Pancreas (tissue), 10 donors: ENCODE results near the gene PIP5K1B. TPM values are rescaled to one million over a fixed set of nuclear protein-coding genes. Genes with fewer than 3 reads are reported as not detected.

Experiments
- ATAC-seq, 4 donors: fragments of 200-7000 bp; cut with Tn5 transposase; one replicate each; pipeline versions ENCODE4 v1.8.0 to v1.9.1; 2020; ENCODE audit warnings: mild to moderate bottlenecking in 4 of 4, moderate library complexity in 4 of 4
- DNase-seq, 6 donors: peaks; one replicate each; pipeline ENCODE4 v3.0.0-alpha.2; 2020
- FAIRE-seq: peaks from 2 replicates; lab custom pipeline; 2012; peaks lifted over from hg19 to GRCh38; lab: Jason Lieb, UNC
- H3K27ac ChIP-seq, 4 donors: fragments of 200-600 bp; sonication (generic); 1 replicate in 3 of 4; 2 replicates in 1 of 4; pipeline versions ENCODE4 v1.5.0 to v1.8.0; 2020
- H3K27me3 ChIP-seq, 4 donors: fragments of 200-600 bp; one replicate each; pipeline ENCODE4 v1.8.0; 2021
- H3K36me3 ChIP-seq, 3 donors: fragments of 200-600 bp; sonication (generic) in 1 of 3; one replicate each; pipeline versions ENCODE4 v1.5.0 to v1.8.0; 2020 to 2021
- H3K4me1 ChIP-seq, 3 donors: fragments of 200-600 bp; one replicate each; pipeline ENCODE4 v1.8.0; 2021
- H3K4me3 ChIP-seq, 4 donors: fragments of 200-600 bp; sonication (generic) in 2 of 4; one replicate each; pipeline versions ENCODE4 v1.5.0 to v1.8.0; 2020 to 2021
- H3K9me3 ChIP-seq, 4 donors: fragments of 200-600 bp; one replicate each; pipeline ENCODE4 v1.8.0; 2021
- WGBS, 2 donors: extraction: QIAGEN DNeasy Blood & Tissue Kit; methylation state at CpG; one replicate each; pipeline ENCODE4 v1.1.7; 2013; 5-methylcytosine and 5-hydroxymethylcytosine counted together
- intact Hi-C, 3 donors: fragments of 100-400 bp; cut with DNase I; formaldehyde crosslinking; loops; one replicate each; pipeline versions ENCODE4 v1.11.1 to v1.14.2; 2022
- polyA plus RNA-seq, 2 donors: library from polyadenylated mRNA; stranded (reverse); fragments of 200-250 nt; gene quantifications; one replicate each; pipeline ENCODE4 v1.2.3, GENCODE V29; 2013
- total RNA-seq, 6 donors: library from RNA; stranded (reverse); fragmentation: NEBNext Ultra II Directional in 4 of 6; extraction: Animal tissue kit (Norgen Biotek cat#: 25700) in 4 of 6; gene quantifications; one replicate each; pipeline versions ENCODE4 v1.2.1 to v1.2.4, GENCODE V29; 2021 to 2023
- TF ChIP-seq, protein P1 (sequence below), 4 donors: fragments of 200-600 bp; sonication (generic) in 3 of 4; IDR thresholded peaks; one replicate each; pipeline versions ENCODE4 v1.5.0 to v1.8.0; 2021; ENCODE audit warnings: antibody characterized with exemption in 4 of 4
- donor health status: healthy with polysubstance abuse.
- donor health status: DM: no; HTN: no; CAD: no; lungs with moderate emphysema.
- donor health status: DM: no; HTN: no; CAD: no.
- donor health status: control.
- donor health status: control.
- donor health status: Bipolar disorder and iron deficiency.
- donor health status: DM: yes; HTN: yes; CAD: no.
- donor health status: DM: no; HTN: no; CAD: no.
- donor health status: DM: no; HTN: no; CAD: no.
- donor health status: DM: yes; HTN: yes; CAD: no.

Gene PIP5K1B
- total and polyA plus RNA-seq, 8 donors: 1.3 to 6.9 (median 6.2) TPM

DNA sequence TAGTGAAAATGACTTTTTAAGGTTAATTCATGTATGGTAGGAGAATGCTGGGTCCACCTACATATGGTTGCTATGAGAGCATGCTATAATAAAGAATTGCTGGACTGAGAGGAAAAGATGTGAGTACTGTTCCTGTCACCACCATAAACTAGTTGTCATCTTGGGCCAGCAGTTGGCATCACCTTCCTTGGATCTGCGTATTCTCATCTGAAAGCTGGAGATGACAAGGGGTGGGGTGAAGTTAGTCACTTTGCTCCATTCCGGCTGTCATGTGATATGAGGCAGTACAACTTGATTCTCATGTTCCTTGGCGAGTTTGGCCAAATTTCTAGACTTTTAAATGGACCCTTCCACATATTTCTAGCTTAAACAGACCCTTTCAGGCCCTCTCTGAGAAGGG lies 33.3 kb downstream of the PIP5K1B start:
- Histone ChIP-seq H3K36me3 (no peaks in the 10 kb centered on the region), H3K27ac (no peak overlapping the region), H3K27me3 (no peaks in the 10 kb centered on the region), H3K4me3 (no peak overlapping the region), H3K9me3 (no peaks in the 10 kb centered on the region), H3K4me1 (peaks cover 9 to 15% (median 14%) of the 10 kb centered on the region in 3 donors)
- 92 to 100% methylated on average over 3 of the region's 3 CpGs for WGBS, 2 donors
- TF ChIP-seq, protein P1, sequence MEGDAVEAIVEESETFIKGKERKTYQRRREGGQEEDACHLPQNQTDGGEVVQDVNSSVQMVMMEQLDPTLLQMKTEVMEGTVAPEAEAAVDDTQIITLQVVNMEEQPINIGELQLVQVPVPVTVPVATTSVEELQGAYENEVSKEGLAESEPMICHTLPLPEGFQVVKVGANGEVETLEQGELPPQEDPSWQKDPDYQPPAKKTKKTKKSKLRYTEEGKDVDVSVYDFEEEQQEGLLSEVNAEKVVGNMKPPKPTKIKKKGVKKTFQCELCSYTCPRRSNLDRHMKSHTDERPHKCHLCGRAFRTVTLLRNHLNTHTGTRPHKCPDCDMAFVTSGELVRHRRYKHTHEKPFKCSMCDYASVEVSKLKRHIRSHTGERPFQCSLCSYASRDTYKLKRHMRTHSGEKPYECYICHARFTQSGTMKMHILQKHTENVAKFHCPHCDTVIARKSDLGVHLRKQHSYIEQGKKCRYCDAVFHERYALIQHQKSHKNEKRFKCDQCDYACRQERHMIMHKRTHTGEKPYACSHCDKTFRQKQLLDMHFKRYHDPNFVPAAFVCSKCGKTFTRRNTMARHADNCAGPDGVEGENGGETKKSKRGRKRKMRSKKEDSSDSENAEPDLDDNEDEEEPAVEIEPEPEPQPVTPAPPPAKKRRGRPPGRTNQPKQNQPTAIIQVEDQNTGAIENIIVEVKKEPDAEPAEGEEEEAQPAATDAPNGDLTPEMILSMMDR (IDR thresholded peaks at IDR 0.05): no peak
- intact Hi-C loops: no loop called here
- FAIRE-seq (no peak), ATAC-seq (no peak), DNase-seq (no peak)

DNA sequence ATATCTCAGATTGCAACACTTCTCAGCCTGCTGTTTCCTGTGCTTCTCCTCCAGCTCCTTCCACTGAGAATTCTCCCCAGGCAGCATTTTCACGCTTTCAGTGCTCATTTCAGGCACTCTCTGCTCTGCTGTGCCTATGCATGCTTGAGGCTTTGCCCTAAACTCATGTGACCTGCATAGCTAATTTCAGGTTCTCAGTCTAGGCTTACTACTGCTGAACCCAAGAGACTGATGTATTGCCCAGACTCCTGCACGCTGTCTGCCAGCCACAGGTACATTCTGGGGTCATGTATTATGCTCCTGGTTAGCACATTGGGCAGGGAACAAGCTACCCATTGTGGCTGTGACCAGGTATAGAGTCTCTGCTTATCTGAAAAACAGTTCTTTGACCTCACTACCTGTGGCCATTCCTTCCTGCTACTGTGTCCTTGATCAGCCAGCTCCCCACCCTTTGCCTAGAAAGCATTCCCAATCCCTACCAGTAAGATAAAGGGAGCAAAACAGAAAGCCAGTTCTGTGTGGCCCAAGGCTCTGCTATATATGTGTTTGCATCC lies 34.7 kb downstream of the PIP5K1B start:
- Histone ChIP-seq H3K4me3 (no peak overlapping the region), H3K4me1 (peaks cover 9 to 15% (median 14%) of the 10 kb centered on the region in 3 donors), H3K27me3 (no peaks in the 10 kb centered on the region), H3K9me3 (no peaks in the 10 kb centered on the region), H3K27ac (peak overlapping the region in 1 of 4 donors; percentile 15), H3K36me3 (no peaks in the 10 kb centered on the region)
- no peak for FAIRE-seq
- TF ChIP-seq, protein P1 (IDR thresholded peaks at IDR 0.05): no peak
- ATAC-seq: peak; percentile 59 to 93 (median 84)
- intact Hi-C loops: no loop called here
- peak in 2 of 6 donors; percentile 17 to 22 for DNase-seq
- 42 to 54% methylated on average over 2 of the region's 2 CpGs for WGBS, 2 donors

DNA sequence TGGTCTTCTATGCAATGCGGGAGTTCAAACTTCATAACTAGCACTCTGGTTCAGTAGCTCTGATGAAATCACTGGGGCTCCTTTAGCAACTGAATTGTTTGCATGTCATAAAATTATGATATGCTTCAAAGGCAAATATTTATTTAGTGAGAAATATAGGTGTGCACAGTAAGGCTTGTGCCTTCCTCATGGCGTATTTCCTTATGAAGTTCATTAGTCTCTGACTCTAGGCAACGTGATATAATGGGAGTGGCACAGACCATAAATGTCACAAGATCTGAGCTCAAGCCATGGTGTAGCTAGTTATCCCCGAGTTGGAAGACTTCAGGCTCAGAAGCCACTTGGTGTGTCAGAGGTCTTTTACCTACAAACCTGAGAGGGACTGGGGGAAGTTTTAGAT lies 35.5 kb downstream of the PIP5K1B start:
- no peaks in the 10 kb centered on the region for H3K36me3 ChIP-seq
- intact Hi-C loops: no loop called here
- H3K4me3 ChIP-seq: no peak overlapping the region
- FAIRE-seq: peak; percentile 86
- peak; percentile 63 to 86 (median 74) for ATAC-seq
- H3K9me3 ChIP-seq: no peaks in the 10 kb centered on the region
- WGBS, 2 donors: 40 to 41% methylated on average over 4 of the region's 4 CpGs
- no peaks in the 10 kb centered on the region for H3K27me3 ChIP-seq
- peaks cover 9 to 15% (median 14%) of the 10 kb centered on the region in 3 donors for H3K4me1 ChIP-seq
- peak overlapping the region in 1 of 4 donors; percentile 15 for H3K27ac ChIP-seq
- peak in 1 of 6 donors; percentile 12 for DNase-seq
- TF ChIP-seq, protein P1 (IDR thresholded peaks at IDR 0.05): no peak

DNA sequence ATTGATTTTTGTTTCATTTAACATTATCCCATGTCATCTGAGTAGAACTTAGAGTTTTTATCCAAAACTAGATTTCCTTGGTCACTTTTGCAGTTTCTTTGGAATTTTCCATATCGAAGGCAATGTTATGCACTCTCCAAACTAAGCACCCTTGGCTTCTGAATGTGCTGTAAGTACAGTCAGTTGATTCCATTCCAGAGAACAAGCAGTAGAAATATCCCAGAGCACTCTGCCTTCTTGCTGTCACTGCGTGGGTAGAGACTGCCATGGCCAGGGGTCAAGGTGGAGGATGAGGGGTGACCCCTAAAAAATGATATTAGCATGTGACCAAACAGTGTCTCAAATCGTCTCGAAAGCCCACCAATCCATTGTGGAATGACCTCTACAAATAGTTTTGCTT lies 36.2 kb downstream of the PIP5K1B start:
- TF ChIP-seq, protein P1 (IDR thresholded peaks at IDR 0.05): no peak
- intact Hi-C loops: no loop called here
- H3K27me3 ChIP-seq: no peaks in the 10 kb centered on the region
- DNase-seq (no peak), ATAC-seq (no peak), FAIRE-seq (no peak)
- H3K36me3 ChIP-seq: no peaks in the 10 kb centered on the region
- no peak overlapping the region for H3K27ac ChIP-seq
- no peaks in the 10 kb centered on the region for H3K9me3 ChIP-seq
- H3K4me3 ChIP-seq: no peak overlapping the region
- 88 to 91% methylated on average over 4 of the region's 4 CpGs for WGBS, 2 donors
- peaks cover 9 to 15% (median 14%) of the 10 kb centered on the region in 3 donors for H3K4me1 ChIP-seq

DNA sequence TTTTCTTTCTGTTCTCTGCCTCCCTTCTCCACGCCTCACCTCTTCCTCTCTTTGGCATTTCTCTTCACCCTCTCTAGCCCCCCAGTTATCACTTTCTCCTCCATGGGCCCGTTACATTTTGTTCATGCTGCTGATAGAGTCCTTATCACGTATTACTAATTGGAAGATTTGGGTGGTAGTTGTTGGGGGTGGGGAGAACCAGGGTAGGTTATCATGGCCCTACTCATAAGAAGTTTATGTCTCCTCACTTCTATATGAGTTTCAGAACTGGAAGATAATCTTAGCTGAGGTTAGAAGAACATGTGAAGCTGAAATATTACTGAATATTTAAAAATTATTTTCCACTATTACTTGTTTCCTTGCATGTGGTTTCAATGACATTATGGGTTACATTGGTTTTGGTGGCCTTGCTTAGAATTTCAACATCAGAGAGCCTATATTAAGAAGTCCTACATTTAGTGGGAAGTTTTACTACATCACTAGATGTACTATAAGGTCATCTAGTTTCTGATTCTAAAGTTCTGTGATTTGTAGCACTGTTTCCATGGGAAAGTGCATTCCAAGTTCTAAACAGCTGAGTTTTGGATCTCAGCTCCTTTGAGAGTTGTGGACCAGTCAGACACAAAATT lies 36.8 kb downstream of the PIP5K1B start:
- 83 to 91% methylated on average over 3 of the region's 3 CpGs for WGBS, 2 donors
- H3K27me3 ChIP-seq: no peaks in the 10 kb centered on the region
- no peak for ATAC-seq
- no peak for FAIRE-seq
- no peak overlapping the region for H3K27ac ChIP-seq
- no peak overlapping the region for H3K4me3 ChIP-seq
- DNase-seq: no peak
- H3K36me3 ChIP-seq: no peaks in the 10 kb centered on the region
- no peaks in the 10 kb centered on the region for H3K9me3 ChIP-seq
- TF ChIP-seq, protein P1 (IDR thresholded peaks at IDR 0.05): no peak
- H3K4me1 ChIP-seq: peaks cover 9 to 15% (median 14%) of the 10 kb centered on the region in 3 donors
- intact Hi-C loops: no loop called here
